GM18520 (cell line): Measurements from ENCODE around the gene CCSER2.
"Not testable (repeated sequence)": the region's sequence is repeated elsewhere in the genome, so short reads cannot be mapped to it uniquely, and the experiment has no call there.

ENCODE experiments used
- ATAC-seq: cut with Tn5 transposase; IDR thresholded peaks from one replicate; pipeline ENCODE4 v1.9.1; 2021; ENCODE audit not compliant: unreplicated experiment

Gene CCSER2

GRCh38 chr10:84343831-84344230 lies 15.4 kb downstream of the CCSER2 start:
- no peak for ATAC-seq

GRCh38 chr10:84344526-84344925 lies 16.1 kb downstream of the CCSER2 start:
- ATAC-seq = no peak

DNA sequence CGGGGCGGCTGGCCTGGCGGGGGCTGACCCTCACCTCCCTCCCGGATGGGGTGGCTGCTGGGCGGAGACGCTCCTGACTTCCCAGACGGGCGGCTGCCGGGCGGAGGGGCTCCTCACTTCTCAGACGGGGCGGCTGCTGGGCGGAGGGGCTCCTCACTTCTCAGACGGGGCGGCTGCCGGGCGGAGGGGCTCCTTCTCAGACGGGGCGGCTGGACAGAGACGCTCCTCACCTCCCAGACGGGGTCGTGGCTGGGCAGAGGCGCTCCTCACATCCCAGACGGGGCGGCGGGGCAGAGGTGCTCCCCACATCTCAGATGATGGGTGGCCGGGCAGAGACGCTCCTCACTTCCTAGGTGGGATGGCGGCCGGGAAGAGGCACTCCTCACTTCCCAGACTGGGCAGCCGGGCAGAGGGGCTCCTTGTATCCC lies 19.2 kb downstream of the CCSER2 start:
- ATAC-seq = not testable (repeated sequence)

- ATAC-seq = no peak
These were observed 20.1 kb downstream of the CCSER2 start for GRCh38 chr10:84348447-84348846.

DNA sequence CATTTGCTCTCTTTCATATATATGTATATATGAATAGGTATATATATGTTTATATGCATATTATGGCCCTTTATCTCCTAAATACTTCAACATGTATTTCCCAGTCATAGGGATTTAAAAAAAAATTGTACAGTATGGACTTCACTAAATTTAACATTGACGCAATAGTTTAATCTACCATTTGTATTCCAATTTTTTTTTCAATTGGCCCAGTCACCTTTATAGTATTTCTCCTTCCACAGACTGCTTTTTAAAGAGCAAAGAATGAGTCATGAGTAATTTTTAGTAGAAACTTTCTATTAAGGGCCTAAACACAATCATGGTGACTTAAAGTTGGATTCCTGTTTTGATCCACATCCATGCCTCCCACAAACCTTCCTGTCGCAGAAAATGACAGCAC lies 20.5 kb downstream of the CCSER2 start:
- no peak for ATAC-seq

GRCh38 chr10:84352251-84352842 lies 24.0 kb downstream of the CCSER2 start:
- ATAC-seq = peak; percentile 89

- ATAC-seq = no peak
These were observed 24.8 kb downstream of the CCSER2 start for GRCh38 chr10:84353052-84353803.

GRCh38 chr10:84354623-84355022 lies 26.2 kb downstream of the CCSER2 start:
- ATAC-seq = no peak

- no peak for ATAC-seq
These were observed 26.7 kb downstream of the CCSER2 start for GRCh38 chr10:84355106-84355505.

DNA sequence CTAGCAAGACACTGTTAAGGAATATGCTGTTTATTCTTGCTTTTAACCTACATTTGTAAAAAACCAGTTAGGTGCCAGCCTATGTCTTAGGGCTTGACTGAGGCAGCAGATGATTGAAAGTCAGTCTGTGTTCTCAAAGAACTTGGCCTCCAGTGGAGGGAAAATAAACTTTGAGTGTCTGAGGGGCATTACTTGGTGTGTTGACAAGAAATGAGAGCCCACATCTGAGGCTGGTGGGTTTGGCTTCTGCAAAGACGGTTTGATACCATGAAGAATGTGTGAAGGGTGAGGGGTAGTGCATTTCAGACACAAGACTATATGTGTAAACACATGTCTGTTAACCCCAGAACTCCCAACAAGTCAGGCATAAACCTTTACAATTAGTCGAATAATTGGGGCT lies 28.5 kb downstream of the CCSER2 start:
- no peak for ATAC-seq

DNA sequence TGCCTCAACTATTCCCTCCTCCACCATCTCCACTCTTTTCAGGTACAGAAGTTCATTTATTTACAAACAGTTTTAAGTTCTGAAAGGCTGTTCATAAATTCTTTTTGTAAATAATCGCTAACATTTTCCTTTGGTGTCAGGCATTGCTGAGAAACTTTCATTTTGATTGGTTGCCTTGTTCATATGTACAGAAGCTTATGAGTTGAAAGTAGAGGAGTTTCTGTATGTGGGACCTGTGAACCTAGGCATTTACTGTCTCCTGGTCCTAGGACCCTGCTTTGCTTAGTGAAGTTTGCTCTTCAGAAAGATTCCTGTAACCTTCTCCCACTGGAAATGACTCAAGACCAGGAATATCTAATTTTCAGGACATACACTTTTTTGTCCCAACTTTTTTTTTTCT lies 30.4 kb downstream of the CCSER2 start:
- no peak for ATAC-seq

GRCh38 chr10:84360637-84361365 lies 32.4 kb downstream of the CCSER2 start:
- ATAC-seq = no peak

- no peak for ATAC-seq
These were observed 37.0 kb downstream of the CCSER2 start for GRCh38 chr10:84365335-84365881.

DNA sequence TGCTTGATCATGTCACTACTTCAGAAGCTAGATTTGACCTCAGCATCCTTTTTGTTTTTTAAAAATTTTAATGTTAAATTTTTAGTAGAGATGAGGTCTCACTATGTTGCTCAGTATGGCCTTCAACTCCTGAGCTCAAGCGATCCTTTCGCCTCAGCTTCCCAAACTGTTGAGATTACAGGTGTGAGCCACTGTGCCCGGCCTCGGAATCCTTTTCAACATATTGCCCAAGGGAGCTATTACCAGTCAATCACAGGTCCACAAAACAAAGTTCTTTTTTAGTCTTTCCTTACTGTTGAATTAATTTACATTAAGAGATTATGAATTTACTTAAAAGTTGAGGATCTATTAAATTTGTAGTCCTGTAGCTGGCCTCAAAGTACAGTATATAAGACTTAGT lies 37.7 kb downstream of the CCSER2 start:
- ATAC-seq = no peak

DNA sequence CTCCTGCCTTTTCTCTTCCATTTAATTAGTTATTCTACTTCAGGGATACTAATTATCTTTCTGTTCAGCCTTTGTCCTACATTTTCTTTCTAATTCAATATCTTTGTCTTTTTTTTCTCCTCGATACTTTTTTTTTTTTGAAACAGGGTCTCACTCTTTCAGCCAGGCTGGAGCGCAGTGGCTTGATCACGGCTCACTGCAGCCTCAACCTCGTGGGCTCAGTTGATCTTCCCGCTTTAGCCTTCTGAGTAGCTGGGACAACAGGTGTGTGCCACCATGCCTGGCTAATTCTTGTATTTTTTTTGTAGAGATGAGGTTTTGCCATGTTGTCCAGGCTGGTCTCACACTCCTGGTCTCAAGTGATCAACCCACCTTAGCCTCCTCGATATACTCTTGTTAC lies 38.9 kb downstream of the CCSER2 start:
- no peak for ATAC-seq

- ATAC-seq = no peak
These were observed 40.4 kb downstream of the CCSER2 start for GRCh38 chr10:84368828-84369227.

GRCh38 chr10:84370283-84370682 lies 41.9 kb downstream of the CCSER2 start:
- ATAC-seq = no peak

- no peak for ATAC-seq
These were observed 43.6 kb downstream of the CCSER2 start for GRCh38 chr10:84371944-84372343.

- no peak for ATAC-seq
These were observed 44.6 kb downstream of the CCSER2 start for GRCh38 chr10:84373000-84373399.

DNA sequence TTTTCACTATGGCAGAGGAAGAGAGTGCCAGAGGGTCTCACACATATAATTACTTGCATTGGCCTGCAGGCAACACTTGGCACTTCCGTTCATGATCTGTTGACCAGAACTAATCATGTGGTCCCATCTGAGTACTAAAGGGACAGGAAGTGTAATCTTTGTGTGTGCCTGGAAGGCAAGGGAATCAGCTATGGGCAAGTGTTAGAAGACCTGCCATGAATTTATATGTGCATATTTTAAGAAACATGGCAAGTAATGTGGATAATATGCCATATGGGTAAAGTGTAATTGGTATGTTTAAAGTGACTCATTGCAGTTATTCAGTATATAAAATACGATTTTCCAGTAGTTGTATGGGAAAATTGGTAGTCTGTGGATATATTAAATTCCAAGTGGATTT lies 46.1 kb downstream of the CCSER2 start:
- no peak for ATAC-seq

- no peak for ATAC-seq
These were observed 46.6 kb downstream of the CCSER2 start for GRCh38 chr10:84375011-84375410.

- ATAC-seq = no peak
These were observed 47.5 kb downstream of the CCSER2 start for GRCh38 chr10:84375881-84376280.
